H1 (cell line): ENCODE measurements around the gene HSPA1A. TPM values are rescaled to one million over a fixed set of nuclear protein-coding genes. Genes with fewer than 3 reads are reported as not detected.
A peak's percentile ranks its signal among the peaks of the same experiment; 100 is the strongest.

Experiments used
- GTF2F1 ChIP-seq: IDR thresholded peaks from 2 replicates; pipeline ENCODE4 v1.6.1; 2012; ENCODE audit warnings: low read depth, low read length, improper control_type of control experiment, borderline replicate concordance
- RNF2 ChIP-seq: fragments of 200-900, 300-1000 bp; sonication (generic); IDR thresholded peaks from 2 replicates; pipeline ENCODE4 v1.7.1; 2016; ENCODE audit warnings: borderline replicate concordance, low read depth, mild to moderate bottlenecking, antibody characterized with exemption, low read length; ENCODE audit not compliant: poor library complexity, severe bottlenecking; ENCODE audit errors: missing control alignments
- SP1 ChIP-seq: IDR thresholded peaks from 2 replicates; pipeline ENCODE4 v1.6.1; 2011; ENCODE audit warnings: low read depth, low read length
- TAF7 ChIP-seq: optimal IDR thresholded peaks from 2 replicates; pipeline ENCODE3; 2011; ENCODE audit warnings: low read depth, mild to moderate bottlenecking, inconsistent platforms, low read length, moderate library complexity, borderline replicate concordance
- TCF12 ChIP-seq: IDR thresholded peaks from 2 replicates; pipeline ENCODE4 v1.6.1; 2011; ENCODE audit warnings: low read depth, mild to moderate bottlenecking, low read length
- polyA plus RNA-seq, 7 experiments: library from polyadenylated mRNA; depleted of rRNA in 3 of 7; stranded (reverse) in 5 of 7; unstranded in 2 of 7; fragments of >200 nt in 5 of 7; fragments of 200-250 nt in 2 of 7; gene quantifications; 1 replicate in 5 of 7; 2 replicates in 1 of 7; 4 replicates in 1 of 7; pipeline versions ENCODE4 v1.2.1 to v1.2.3, GENCODE V29; 2011 to 2013; ENCODE audit warnings: missing spikeins in 2 of 7, mixed read lengths in 2 of 7
- small RNA-seq: library from polyadenylated mRNA; stranded (forward); fragments of <200 nt; extraction: miRNeasy Mini kit (QIAGEN cat#:217004); gene quantifications from one replicate; pipeline ENCODE3, GENCODE V24; 2013; ENCODE audit not compliant: insufficient read depth
- total RNA-seq: library from RNA; stranded (reverse); fragmentation: NEBNext Ultra II Directional; extraction: Animal tissue kit (Norgen Biotek cat#: 25700); gene quantifications from 2 replicates; pipeline ENCODE4 v1.2.1, GENCODE V29; 2021

HSPA1A gene
- total and polyA plus RNA-seq, 2 of the 8 experiments (the other 6 are each of a cell fraction or from before 2014, with no cell fraction given), result 40.7 to 54.0 TPM

DNA sequence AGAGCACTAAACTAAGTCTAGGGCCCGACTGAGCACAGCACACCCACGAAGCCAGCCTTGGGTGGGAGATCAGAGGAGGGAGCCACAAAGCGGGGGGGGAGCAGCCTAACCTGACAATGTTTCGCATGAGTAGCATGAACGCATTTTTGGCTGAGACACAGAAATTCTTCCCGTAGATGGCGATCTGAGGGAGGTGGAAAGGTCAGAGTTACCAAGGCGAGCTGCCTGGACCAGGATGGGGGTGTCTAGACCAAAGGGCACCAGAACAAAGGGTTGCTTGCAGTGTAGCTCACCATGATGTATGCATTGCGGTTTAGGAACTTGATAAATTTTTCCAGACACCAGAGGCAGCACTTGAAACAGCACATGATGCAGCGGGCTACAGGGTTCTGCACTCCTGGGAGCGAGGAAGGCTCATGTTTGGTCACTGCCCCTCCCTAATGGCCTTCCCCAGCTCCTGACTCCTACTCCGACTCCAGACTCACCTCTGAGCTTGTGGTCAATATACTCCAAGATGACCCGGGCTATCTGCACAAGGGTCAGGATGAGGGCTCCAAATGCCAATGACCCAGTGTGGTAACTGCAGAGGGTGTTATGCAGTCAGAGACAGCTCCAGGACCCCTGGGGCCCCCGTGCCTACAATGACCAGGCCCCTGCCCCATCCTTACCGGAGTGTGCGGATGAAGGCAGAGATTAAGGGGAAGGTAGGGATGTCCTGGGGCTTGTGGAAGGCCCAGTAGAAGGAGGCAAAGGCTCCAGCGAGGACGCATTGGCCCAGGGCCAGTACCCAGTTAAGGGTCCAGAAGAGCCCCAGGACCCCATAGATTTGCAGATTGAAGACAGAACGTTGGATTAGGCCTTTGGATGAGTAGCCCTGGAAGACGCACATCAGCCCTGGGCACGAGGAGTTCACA is 50.1 kb downstream of the HSPA1A start (continued):
- TF ChIP-seq GTF2F1, result no peak
- no peak for TF ChIP-seq SP1
- TF ChIP-seq TAF7, result no peak
- TF ChIP-seq RNF2, result no peak
- TF ChIP-seq TCF12, result no peak

Small RNAs within 50 kb of the gene (small RNA-seq; reads per million reads assigned to genes)
- gene RF00019 (not detected), gene SNORD48 (11,909 reads per million, percentile 100 among the genes with 10 or more reads in this experiment), gene SNORD52 (not detected)

Other genes with a start within 250 kb of the HSPA1A start
Only the 30 nearest of the 40 such genes appear.
- gene BAG6, start 162.9 kb upstream of the HSPA1A start, total RNA-seq, result 325 and 354 TPM in 2 replicates
- 199 and 291 TPM in 2 replicates for gene BAG6, start 162.9 kb upstream of the HSPA1A start, polyA plus RNA-seq (2011; rRNA removed)
- gene APOM, start 159.6 kb upstream of the HSPA1A start, total RNA-seq, result 3.4 and 3.8 TPM in 2 replicates
- gene APOM, start 159.6 kb upstream of the HSPA1A start, polyA plus RNA-seq (2011; rRNA removed), result 9.2 and 12.0 TPM in 2 replicates
- gene C6orf47, start 154.8 kb upstream of the HSPA1A start, total RNA-seq, result 14.6 and 15.6 TPM in 2 replicates
- gene C6orf47, start 154.8 kb upstream of the HSPA1A start, polyA plus RNA-seq (2011; rRNA removed), result 4.7 and 7.2 TPM in 2 replicates
- gene GPANK1, start 150.5 kb upstream of the HSPA1A start, total RNA-seq, result 24.5 and 26.9 TPM in 2 replicates
- gene GPANK1, start 150.5 kb upstream of the HSPA1A start, polyA plus RNA-seq (2011; rRNA removed), result 30.2 and 33.2 TPM in 2 replicates
- gene CSNK2B, start 149.5 kb upstream of the HSPA1A start, total RNA-seq, result 192 and 208 TPM in 2 replicates
- 147 and 169 TPM in 2 replicates for gene CSNK2B, start 149.5 kb upstream of the HSPA1A start, polyA plus RNA-seq (2011; rRNA removed)
- 12.1 and 12.6 TPM in 2 replicates for gene LY6G5B, start 145.6 kb upstream of the HSPA1A start, total RNA-seq
- gene LY6G5B, start 145.6 kb upstream of the HSPA1A start, polyA plus RNA-seq (2011; rRNA removed), result 9.5 and 10.6 TPM in 2 replicates
- 1.1 and 1.2 TPM in 2 replicates for gene LY6G5C, start 134.5 kb upstream of the HSPA1A start, total RNA-seq
- 1.8 and 2.1 TPM in 2 replicates for gene LY6G5C, start 134.5 kb upstream of the HSPA1A start, polyA plus RNA-seq (2011; rRNA removed)
- 29.3 and 32.9 TPM in 2 replicates for gene ABHD16A, start 112.2 kb upstream of the HSPA1A start, total RNA-seq
- 40.2 and 49.6 TPM in 2 replicates for gene ABHD16A, start 112.2 kb upstream of the HSPA1A start, polyA plus RNA-seq (2011; rRNA removed)
- not detected in 2 replicates for gene LY6G6F, start 108.7 kb upstream of the HSPA1A start, total RNA-seq
- gene LY6G6F, start 108.7 kb upstream of the HSPA1A start, polyA plus RNA-seq (2011; rRNA removed), result not detected in 2 replicates
- gene LY6G6D, start 100.2 kb upstream of the HSPA1A start, total RNA-seq, result not detected in 2 replicates
- gene LY6G6D, start 100.2 kb upstream of the HSPA1A start, polyA plus RNA-seq (2011; rRNA removed), result 0.74 and 1.8 TPM in 2 replicates
- gene LY6G6C, start 93.8 kb upstream of the HSPA1A start, total RNA-seq, result 0.33 TPM in 1 of 2 replicates, not detected in the other
- gene LY6G6C, start 93.8 kb upstream of the HSPA1A start, polyA plus RNA-seq (2011; rRNA removed), result 0.23 and 0.49 TPM in 2 replicates
- not detected in 2 replicates for gene MPIG6B, start 92.2 kb upstream of the HSPA1A start, total RNA-seq
- gene MPIG6B, start 92.2 kb upstream of the HSPA1A start, polyA plus RNA-seq (2011; rRNA removed), result 0.18 and 0.33 TPM in 2 replicates
- gene DDAH2, start 86.2 kb upstream of the HSPA1A start, total RNA-seq, result 53.3 and 55.5 TPM in 2 replicates
- gene DDAH2, start 86.2 kb upstream of the HSPA1A start, polyA plus RNA-seq (2011; rRNA removed), result 73.5 and 104 TPM in 2 replicates
- 250 and 259 TPM in 2 replicates for gene CLIC1, start 79.0 kb upstream of the HSPA1A start, total RNA-seq
- gene CLIC1, start 79.0 kb upstream of the HSPA1A start, polyA plus RNA-seq (2011; rRNA removed), result 236 and 277 TPM in 2 replicates
- gene MSH5, start 75.5 kb upstream of the HSPA1A start, total RNA-seq, result 21.3 and 25.3 TPM in 2 replicates
- gene MSH5, start 75.5 kb upstream of the HSPA1A start, polyA plus RNA-seq (2011; rRNA removed), result 26.5 and 34.5 TPM in 2 replicates
- gene SAPCD1, start 52.9 kb upstream of the HSPA1A start, total RNA-seq, result 3.4 and 5.9 TPM in 2 replicates
- 3.1 and 4.4 TPM in 2 replicates for gene SAPCD1, start 52.9 kb upstream of the HSPA1A start, polyA plus RNA-seq (2011; rRNA removed)
- 1.5 and 2.1 TPM in 2 replicates for gene VWA7, start 38.2 kb upstream of the HSPA1A start, total RNA-seq
- gene VWA7, start 38.2 kb upstream of the HSPA1A start, polyA plus RNA-seq (2011; rRNA removed), result 0.82 and 1.1 TPM in 2 replicates
- 162 and 163 TPM in 2 replicates for gene VARS1, start 19.8 kb upstream of the HSPA1A start, total RNA-seq
- 53.5 and 99.3 TPM in 2 replicates for gene VARS1, start 19.8 kb upstream of the HSPA1A start, polyA plus RNA-seq (2011; rRNA removed)
- gene LSM2, start 8.6 kb upstream of the HSPA1A start, total RNA-seq, result 127 and 132 TPM in 2 replicates
- gene LSM2, start 8.6 kb upstream of the HSPA1A start, polyA plus RNA-seq (2011; rRNA removed), result 168 and 173 TPM in 2 replicates
- 1.6 and 1.9 TPM in 2 replicates for gene HSPA1L, start 260 bp upstream of the HSPA1A start, total RNA-seq
- gene HSPA1L, start 260 bp upstream of the HSPA1A start, polyA plus RNA-seq (2011; rRNA removed), result 0.78 and 1.00 TPM in 2 replicates
- gene HSPA1B, start 12.2 kb downstream of the HSPA1A start, total RNA-seq, result 76.6 and 89.3 TPM in 2 replicates
- gene HSPA1B, start 12.2 kb downstream of the HSPA1A start, polyA plus RNA-seq (2011; rRNA removed), result 36.6 and 43.8 TPM in 2 replicates
- gene NEU1, start 47.3 kb downstream of the HSPA1A start, total RNA-seq, result 41.2 and 43.4 TPM in 2 replicates
- 65.6 and 72.1 TPM in 2 replicates for gene NEU1, start 47.3 kb downstream of the HSPA1A start, polyA plus RNA-seq (2011; rRNA removed)
- 2.5 and 4.8 TPM in 2 replicates for gene SLC44A4, start 63.5 kb downstream of the HSPA1A start, total RNA-seq
- gene SLC44A4, start 63.5 kb downstream of the HSPA1A start, polyA plus RNA-seq (2011; rRNA removed), result 7.0 and 7.1 TPM in 2 replicates
- 177 and 183 TPM in 2 replicates for gene EHMT2, start 82.2 kb downstream of the HSPA1A start, total RNA-seq
- 125 and 187 TPM in 2 replicates for gene EHMT2, start 82.2 kb downstream of the HSPA1A start, polyA plus RNA-seq (2011; rRNA removed)
- gene ZBTB12, start 86.5 kb downstream of the HSPA1A start, total RNA-seq, result 40.8 and 42.1 TPM in 2 replicates
- gene ZBTB12, start 86.5 kb downstream of the HSPA1A start, polyA plus RNA-seq (2011; rRNA removed), result 20.7 and 32.4 TPM in 2 replicates
- gene C2, start 112.2 kb downstream of the HSPA1A start, total RNA-seq, result 0.26 and 0.61 TPM in 2 replicates
- gene C2, start 112.2 kb downstream of the HSPA1A start, polyA plus RNA-seq (2011; rRNA removed), result 0.38 and 1.0 TPM in 2 replicates
- gene CFB, start 130.6 kb downstream of the HSPA1A start, total RNA-seq, result not detected in 2 replicates
- gene CFB, start 130.6 kb downstream of the HSPA1A start, polyA plus RNA-seq (2011; rRNA removed), result 0.09 and 0.20 TPM in 2 replicates
- 71.1 and 71.5 TPM in 2 replicates for gene NELFE, start 143.4 kb downstream of the HSPA1A start, total RNA-seq
- 49.2 and 52.3 TPM in 2 replicates for gene NELFE, start 143.4 kb downstream of the HSPA1A start, polyA plus RNA-seq (2011; rRNA removed)
- 59.7 and 68.5 TPM in 2 replicates for gene SKIC2, start 143.6 kb downstream of the HSPA1A start, total RNA-seq
- gene SKIC2, start 143.6 kb downstream of the HSPA1A start, polyA plus RNA-seq (2011; rRNA removed), result 42.1 and 70.5 TPM in 2 replicates
- 14.7 and 16.2 TPM in 2 replicates for gene DXO, start 156.6 kb downstream of the HSPA1A start, total RNA-seq
- gene DXO, start 156.6 kb downstream of the HSPA1A start, polyA plus RNA-seq (2011; rRNA removed), result 23.9 and 30.5 TPM in 2 replicates